ENCODE results near the gene ZNF552. TPM values are rescaled to one million over a fixed set of nuclear protein-coding genes. Genes with fewer than 3 reads are reported as not detected.

The ZNF552 gene
- total and polyA plus RNA-seq, 2 of the 4 experiments (the other 2 are of a cell fraction) = 2.8 to 4.7 TPM

DNA sequence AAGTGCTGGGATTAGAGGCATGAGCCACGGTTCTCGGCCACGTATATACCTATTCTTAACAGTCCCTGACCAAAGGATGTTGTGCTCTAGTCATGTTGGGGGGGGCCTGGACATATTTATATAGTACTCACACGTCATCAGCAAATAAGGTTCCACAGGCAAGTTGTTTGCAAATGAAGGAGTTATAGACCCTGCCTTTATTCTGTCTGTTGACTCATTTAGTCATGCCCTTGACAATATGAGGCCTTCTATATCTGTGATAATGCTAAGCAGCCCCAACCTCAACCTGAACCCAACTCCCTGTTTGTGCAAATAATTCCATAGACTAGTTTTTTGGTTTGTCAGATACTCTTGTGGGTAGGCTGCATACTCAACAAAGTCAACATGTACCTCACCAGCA is 36.4 kb downstream of the ZNF552 start:
- Histone ChIP-seq H2BK5ac (ENCODE audit: low read depth, low read length, poor library complexity, severe bottlenecking) (no peak overlapping the region), H3K79me1 (ENCODE audit: low read depth in 1 of 2, low read length in 2 of 2) (peaks cover 34 to 53% of the 10 kb centered on the region in 2 experiments), H4K8ac (ENCODE audit: low read depth in 2 of 2, low read length in 2 of 2) (no peak overlapping the region), H4K91ac (ENCODE audit: insufficient read depth, low read depth, low read length) (no peak overlapping the region), H3K9me3 (ENCODE audit: control insufficient read depth, insufficient read depth, low read length) (peaks cover 56% of the 10 kb centered on the region), H3K27ac (ENCODE audit: insufficient read depth, low read length) (no peak overlapping the region), H3K23ac (ENCODE audit: low read depth, low read length) (no peak overlapping the region), H2AK5ac (ENCODE audit: low read depth, low read length) (no peak overlapping the region), H2BK20ac (ENCODE audit: low read depth, low read length) (no peak overlapping the region), H2BK120ac (ENCODE audit: low read depth, low read length) (no peak overlapping the region), H4K5ac (ENCODE audit: low read depth, low read length) (no peak overlapping the region), H3K9ac (ENCODE audit: low read depth, low read length) (no peak overlapping the region), H3K4me2 (ENCODE audit: low read depth, low read length) (no peak overlapping the region), H4K20me1 (ENCODE audit: insufficient read depth, low read length) (peaks cover 13% of the 10 kb centered on the region; the same call in 1 of the 2 replicates), H3K36me3 (ENCODE audit: control insufficient read depth, insufficient read depth, low read length) (peaks cover 63% of the 10 kb centered on the region), H3K27me3 (ENCODE audit: control insufficient read depth, insufficient read depth, low read length) (no peaks in the 10 kb centered on the region), H3K4me1 (ENCODE audit: control insufficient read depth, insufficient read depth, low read length) (no peaks in the 10 kb centered on the region), H3K18ac (ENCODE audit: low read depth, low read length) (no peak overlapping the region), H2BK15ac (ENCODE audit: low read depth, low read length) (no peak overlapping the region), H2AK9ac (replicated peaks; ENCODE audit: low read depth, low read length, poor library complexity) (no peak overlapping the region), H3K4ac (ENCODE audit: low read depth, low read length) (no peak overlapping the region), H3K9me1 (ENCODE audit: insufficient read depth, low read length) (no peaks in the 10 kb centered on the region), H2AFZ (replicated peaks; ENCODE audit: low read length, poor library complexity) (no peak overlapping the region), H3K4me3 (ENCODE audit: insufficient read depth, low read depth, low read length) (no peak overlapping the region), H3K14ac (replicated peaks; ENCODE audit: low read depth, low read length) (no peak overlapping the region), H3K56ac (ENCODE audit: extremely low read depth, insufficient read depth, low read length) (no peak overlapping the region)
- no peak for DNase-seq
- dilution Hi-C loops (cut with HindIII; ENCODE audit: low sequenced_read_pairs, unreplicated experiment) (no loop called here), in situ Hi-C loops (cut with MboI; ENCODE audit: low sequenced_read_pairs) (no loop called here), intact Hi-C loops (cut with micrococcal nuclease) (no loop called here)
- BruUV-seq (replicated peaks) = no TSS peak
- ChIA-PET POLR2A (ENCODE audit: unreplicated experiment) (no interaction called here), CTCF (no interaction called here)
- no CpG with 5 or more reads among the region's 4 CpGs for WGBS, 2 experiments (ENCODE audit: extremely low coverage in 2 of 2, insufficient read length in 1 of 2)
- ATAC-seq (ENCODE audit: low read depth) = no peak
- TF ChIP-seq MXI1 (IDR thresholded peaks at IDR 0.05; ENCODE audit: borderline replicate concordance, low read depth, low read length) = no peak
- no peak for TF ChIP-seq MAZ (IDR thresholded peaks at IDR 0.05; ENCODE audit: borderline replicate concordance, low read depth, low read length)
- TF ChIP-seq, protein P1, sequence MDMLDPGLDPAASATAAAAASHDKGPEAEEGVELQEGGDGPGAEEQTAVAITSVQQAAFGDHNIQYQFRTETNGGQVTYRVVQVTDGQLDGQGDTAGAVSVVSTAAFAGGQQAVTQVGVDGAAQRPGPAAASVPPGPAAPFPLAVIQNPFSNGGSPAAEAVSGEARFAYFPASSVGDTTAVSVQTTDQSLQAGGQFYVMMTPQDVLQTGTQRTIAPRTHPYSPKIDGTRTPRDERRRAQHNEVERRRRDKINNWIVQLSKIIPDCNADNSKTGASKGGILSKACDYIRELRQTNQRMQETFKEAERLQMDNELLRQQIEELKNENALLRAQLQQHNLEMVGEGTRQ (IDR thresholded peaks at IDR 0.05; ENCODE audit: low read depth, low read length) = no peak
- TF ChIP-seq SMC3 (IDR thresholded peaks at IDR 0.05; ENCODE audit: low read depth, low read length) = no peak
- TF ChIP-seq FOS (IDR thresholded peaks at IDR 0.05; ENCODE audit: low read depth, low read length) = no peak
- TF ChIP-seq, protein P2, sequence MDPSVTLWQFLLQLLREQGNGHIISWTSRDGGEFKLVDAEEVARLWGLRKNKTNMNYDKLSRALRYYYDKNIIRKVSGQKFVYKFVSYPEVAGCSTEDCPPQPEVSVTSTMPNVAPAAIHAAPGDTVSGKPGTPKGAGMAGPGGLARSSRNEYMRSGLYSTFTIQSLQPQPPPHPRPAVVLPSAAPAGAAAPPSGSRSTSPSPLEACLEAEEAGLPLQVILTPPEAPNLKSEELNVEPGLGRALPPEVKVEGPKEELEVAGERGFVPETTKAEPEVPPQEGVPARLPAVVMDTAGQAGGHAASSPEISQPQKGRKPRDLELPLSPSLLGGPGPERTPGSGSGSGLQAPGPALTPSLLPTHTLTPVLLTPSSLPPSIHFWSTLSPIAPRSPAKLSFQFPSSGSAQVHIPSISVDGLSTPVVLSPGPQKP (IDR thresholded peaks at IDR 0.05; ENCODE audit: borderline replicate concordance, low read depth, low read length) = no peak
- TF ChIP-seq RAD21 (IDR thresholded peaks at IDR 0.05; ENCODE audit: low read length) = no peak
- TF ChIP-seq NFE2L2 (IDR thresholded peaks at IDR 0.05; ENCODE audit: low read depth, low read length) = no peak
- TF ChIP-seq RFX5 (IDR thresholded peaks at IDR 0.05; ENCODE audit: low read depth, low read length) = no peak
- TF ChIP-seq, protein P3, sequence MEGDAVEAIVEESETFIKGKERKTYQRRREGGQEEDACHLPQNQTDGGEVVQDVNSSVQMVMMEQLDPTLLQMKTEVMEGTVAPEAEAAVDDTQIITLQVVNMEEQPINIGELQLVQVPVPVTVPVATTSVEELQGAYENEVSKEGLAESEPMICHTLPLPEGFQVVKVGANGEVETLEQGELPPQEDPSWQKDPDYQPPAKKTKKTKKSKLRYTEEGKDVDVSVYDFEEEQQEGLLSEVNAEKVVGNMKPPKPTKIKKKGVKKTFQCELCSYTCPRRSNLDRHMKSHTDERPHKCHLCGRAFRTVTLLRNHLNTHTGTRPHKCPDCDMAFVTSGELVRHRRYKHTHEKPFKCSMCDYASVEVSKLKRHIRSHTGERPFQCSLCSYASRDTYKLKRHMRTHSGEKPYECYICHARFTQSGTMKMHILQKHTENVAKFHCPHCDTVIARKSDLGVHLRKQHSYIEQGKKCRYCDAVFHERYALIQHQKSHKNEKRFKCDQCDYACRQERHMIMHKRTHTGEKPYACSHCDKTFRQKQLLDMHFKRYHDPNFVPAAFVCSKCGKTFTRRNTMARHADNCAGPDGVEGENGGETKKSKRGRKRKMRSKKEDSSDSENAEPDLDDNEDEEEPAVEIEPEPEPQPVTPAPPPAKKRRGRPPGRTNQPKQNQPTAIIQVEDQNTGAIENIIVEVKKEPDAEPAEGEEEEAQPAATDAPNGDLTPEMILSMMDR (conservative IDR thresholded peaks at IDR 0.05; ENCODE audit: low read depth, low read length) = no peak
- TF ChIP-seq CEBPB (IDR thresholded peaks at IDR 0.05; ENCODE audit: low read depth, low read length) = no peak
- TF ChIP-seq CHD1 (IDR thresholded peaks at IDR 0.05; ENCODE audit: low read depth, low read length) = no peak
- no peak for TF ChIP-seq RCOR1 (IDR thresholded peaks at IDR 0.05; ENCODE audit: insufficient replicate concordance, low read length)
- no peak for TF ChIP-seq MAFK (IDR thresholded peaks at IDR 0.05; ENCODE audit: low read depth, low read length)
- no peak for TF ChIP-seq POLR2A (IDR thresholded peaks at IDR 0.05; ENCODE audit: low read depth, low read length)
- TF ChIP-seq BHLHE40 (IDR thresholded peaks at IDR 0.05; ENCODE audit: low read depth, low read length) = no peak

All from IMR-90 (cell line).